Immature natural killer cell (primary cell): ENCODE measurements around the gene MYH15. TPM values are rescaled to one million over a fixed set of nuclear protein-coding genes. Genes with fewer than 3 reads are reported as not detected.
A peak's percentile ranks its signal among the peaks of the same experiment; 100 is the strongest.

ENCODE experiments used
- DNase-seq, 3 donors: peaks; one replicate each; pipeline ENCODE4 v3.0.0; 2022; ENCODE audit warnings: mixed read lengths in 1 of 3
- H3K27ac Mint-ChIP-seq, 6 donors: one replicate each; pipeline ENCODE4 v1.8.0; 2020; ENCODE audit warnings: mixed read lengths in 6 of 6, mild to moderate bottlenecking in 5 of 6, inconsistent platforms in 4 of 6, moderate library complexity in 3 of 6
- H3K27me3 Mint-ChIP-seq, 3 donors: one replicate each; pipeline ENCODE4 v1.8.0; 2020 to 2021; ENCODE audit warnings: low read depth in 3 of 3, mild to moderate bottlenecking in 3 of 3, mixed read lengths in 3 of 3, moderate library complexity in 3 of 3, inconsistent platforms in 1 of 3
- H3K36me3 Mint-ChIP-seq, 3 donors: one replicate each; pipeline ENCODE4 v1.8.0; 2020; ENCODE audit warnings: mixed read lengths in 3 of 3, inconsistent platforms in 2 of 3, mild to moderate bottlenecking in 2 of 3
- H3K4me1 Mint-ChIP-seq, 2 donors: one replicate each; pipeline ENCODE4 v1.8.0; 2020; ENCODE audit warnings: inconsistent platforms in 2 of 2, mild to moderate bottlenecking in 2 of 2, mixed read lengths in 2 of 2, moderate library complexity in 1 of 2
- H3K4me3 Mint-ChIP-seq, 5 donors: one replicate each; pipeline ENCODE4 v1.8.0; 2020; ENCODE audit warnings: mild to moderate bottlenecking in 5 of 5, mixed read lengths in 5 of 5, inconsistent platforms in 3 of 5, moderate library complexity in 3 of 5
- H3K9me3 Mint-ChIP-seq, 6 donors: one replicate each; pipeline ENCODE4 v1.8.0; 2020; ENCODE audit warnings: mild to moderate bottlenecking in 6 of 6, mixed read lengths in 6 of 6, inconsistent platforms in 4 of 6, moderate library complexity in 3 of 6
- polyA plus RNA-seq, 3 donors: library from polyadenylated mRNA; unstranded; fragments of 300-500 nt; fragmentation: Illumina TruSeq; gene quantifications; one replicate each; pipeline ENCODE4 v1.2.3, GENCODE V29; 2021

The MYH15 gene
- polyA plus RNA-seq, 3 donors from 2014 or later: not detected

DNA sequence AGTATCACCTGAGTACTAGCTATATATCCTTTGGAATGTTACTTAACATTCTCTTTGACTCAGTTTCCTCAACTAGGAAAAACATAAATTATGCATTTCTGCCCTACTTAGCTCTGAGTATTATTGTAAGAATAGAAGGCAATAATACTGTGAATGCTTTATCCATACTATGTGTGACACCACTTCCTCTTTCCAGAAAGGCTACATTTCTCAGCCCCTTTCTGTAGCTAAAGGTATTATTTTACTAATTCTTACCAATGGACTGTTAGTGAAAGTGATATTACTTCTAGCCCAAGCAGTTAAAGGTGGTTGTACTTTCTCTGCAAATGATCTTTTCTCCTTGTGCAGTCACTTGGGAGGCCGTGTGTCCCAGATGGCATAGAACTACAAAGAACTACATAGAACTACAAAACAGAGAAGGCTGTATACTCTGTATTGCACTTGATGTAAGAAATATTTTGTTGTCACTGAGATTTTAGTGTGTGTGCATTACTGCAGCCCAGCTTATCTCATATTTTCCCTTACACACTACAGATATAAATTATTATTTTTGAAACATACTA is 35.1 kb downstream of the MYH15 start:
- Mint-ChIP-seq H3K9me3 (no peaks in the 10 kb centered on the region), H3K36me3 (no peaks in the 10 kb centered on the region), H3K27ac (no peak overlapping the region), H3K27me3 (peaks cover 4 to 13% (median 6%) of the 10 kb centered on the region in 3 donors), H3K4me1 (peaks cover 0 to 1% of the 10 kb centered on the region in 2 donors), H3K4me3 (no peak overlapping the region)
- no peak for DNase-seq

DNA sequence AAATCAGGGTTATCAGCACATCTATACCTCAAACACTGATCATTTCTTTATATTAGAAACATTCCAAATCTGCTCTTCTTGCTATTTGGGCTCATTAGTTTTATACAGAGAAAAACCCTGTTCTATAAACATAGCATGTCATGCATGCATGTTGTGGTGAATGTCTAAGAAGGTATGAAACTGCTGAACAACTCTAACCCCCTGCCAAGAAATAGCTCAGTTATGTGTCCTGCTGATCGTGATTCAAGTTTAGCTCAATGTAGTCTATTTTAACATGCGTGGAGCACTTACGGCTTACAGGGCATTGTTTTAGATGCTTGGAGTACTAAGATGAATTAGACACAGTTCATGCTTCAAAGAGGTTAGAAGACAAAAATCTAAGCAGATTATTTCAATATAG is 35.8 kb downstream of the MYH15 start:
- DNase-seq: no peak
- Mint-ChIP-seq H3K27ac (no peak overlapping the region), H3K36me3 (no peaks in the 10 kb centered on the region), H3K27me3 (peaks cover 4 to 13% (median 8%) of the 10 kb centered on the region in 3 donors), H3K4me3 (no peak overlapping the region), H3K9me3 (no peaks in the 10 kb centered on the region), H3K4me1 (peaks cover 0 to 1% of the 10 kb centered on the region in 2 donors)

DNA sequence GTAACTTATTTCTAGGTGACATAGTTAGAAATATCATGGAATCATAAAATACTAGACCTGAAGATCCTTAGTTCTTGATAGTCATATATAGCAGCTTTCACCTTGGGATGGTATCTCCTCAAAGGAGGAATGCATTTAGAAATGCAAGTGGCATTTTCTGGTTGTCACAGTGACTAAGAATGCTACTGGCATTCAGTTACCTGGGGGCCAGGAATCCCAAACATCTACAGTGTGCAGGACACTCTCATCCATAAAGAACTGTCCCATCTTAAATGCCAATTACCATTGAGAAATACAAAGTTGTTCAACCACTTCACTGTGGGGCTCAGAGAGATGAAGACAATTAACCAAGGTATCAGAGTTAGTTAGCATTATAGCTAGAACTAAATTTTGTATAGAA is 36.7 kb downstream of the MYH15 start:
- no peak for DNase-seq
- H3K36me3 Mint-ChIP-seq: no peaks in the 10 kb centered on the region
- peaks cover 1 to 13% (median 8%) of the 10 kb centered on the region in 3 donors for H3K27me3 Mint-ChIP-seq
- no peaks in the 10 kb centered on the region for H3K9me3 Mint-ChIP-seq
- H3K4me3 Mint-ChIP-seq: no peak overlapping the region
- H3K27ac Mint-ChIP-seq: no peak overlapping the region
- H3K4me1 Mint-ChIP-seq: peaks cover 0 to 1% of the 10 kb centered on the region in 2 donors

DNA sequence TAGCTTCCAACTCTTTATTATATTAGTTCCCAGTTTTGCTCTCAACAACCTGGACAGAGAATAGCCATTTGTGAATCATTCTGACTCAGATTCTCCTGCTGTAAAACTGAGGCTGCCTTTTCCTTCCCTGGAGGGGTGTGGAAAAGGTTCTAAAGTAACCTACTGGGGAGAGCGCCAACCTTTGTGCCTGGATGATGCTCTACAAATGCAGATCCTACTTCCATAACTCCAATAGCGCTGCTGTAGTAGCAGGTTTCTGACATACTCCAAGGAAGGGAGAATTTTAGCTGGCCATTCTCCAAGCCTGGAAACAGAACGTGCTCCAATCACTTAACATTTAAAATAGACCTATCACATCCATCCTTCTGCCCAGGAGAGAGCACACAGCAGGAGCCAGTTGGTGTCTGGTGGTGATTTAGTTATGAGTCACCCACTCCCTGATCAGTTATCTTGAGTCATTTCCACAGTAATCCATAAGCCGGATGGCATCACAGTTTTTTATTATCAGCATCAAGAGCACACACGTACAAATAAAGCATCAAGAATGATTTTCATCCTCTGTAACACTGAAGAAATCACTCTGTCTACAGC is 38.3 kb downstream of the MYH15 start:
- no peak overlapping the region for H3K4me3 Mint-ChIP-seq
- no peaks in the 10 kb centered on the region for H3K4me1 Mint-ChIP-seq
- DNase-seq: no peak
- H3K36me3 Mint-ChIP-seq: no peaks in the 10 kb centered on the region
- no peaks in the 10 kb centered on the region for H3K9me3 Mint-ChIP-seq
- H3K27me3 Mint-ChIP-seq: peaks cover 0 to 10% (median 8%) of the 10 kb centered on the region in 3 donors
- H3K27ac Mint-ChIP-seq: no peak overlapping the region

DNA sequence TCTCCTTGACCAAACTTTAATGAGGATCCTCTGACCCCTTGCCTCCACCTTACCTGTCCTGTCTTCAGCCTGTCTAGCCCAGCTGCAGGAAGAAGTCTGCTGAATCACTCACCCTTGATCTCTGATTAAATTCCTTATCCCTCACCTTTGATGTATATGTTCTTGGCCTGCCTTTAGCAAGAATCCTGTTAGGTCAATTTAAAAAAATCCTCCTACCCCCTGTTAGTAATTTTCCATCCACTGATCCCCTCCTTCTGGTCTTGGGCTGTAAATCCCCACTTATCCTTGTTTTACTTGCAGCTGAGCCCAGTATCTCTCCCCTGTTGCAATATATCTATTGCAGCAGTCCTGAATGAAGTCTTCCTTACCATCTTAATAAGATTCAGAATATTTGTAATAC is 39.0 kb downstream of the MYH15 start:
- Mint-ChIP-seq H3K27me3 (peaks cover 0 to 10% (median 8%) of the 10 kb centered on the region in 3 donors), H3K4me1 (no peaks in the 10 kb centered on the region), H3K4me3 (no peak overlapping the region), H3K9me3 (no peaks in the 10 kb centered on the region), H3K27ac (no peak overlapping the region), H3K36me3 (no peaks in the 10 kb centered on the region)
- no peak for DNase-seq

DNA sequence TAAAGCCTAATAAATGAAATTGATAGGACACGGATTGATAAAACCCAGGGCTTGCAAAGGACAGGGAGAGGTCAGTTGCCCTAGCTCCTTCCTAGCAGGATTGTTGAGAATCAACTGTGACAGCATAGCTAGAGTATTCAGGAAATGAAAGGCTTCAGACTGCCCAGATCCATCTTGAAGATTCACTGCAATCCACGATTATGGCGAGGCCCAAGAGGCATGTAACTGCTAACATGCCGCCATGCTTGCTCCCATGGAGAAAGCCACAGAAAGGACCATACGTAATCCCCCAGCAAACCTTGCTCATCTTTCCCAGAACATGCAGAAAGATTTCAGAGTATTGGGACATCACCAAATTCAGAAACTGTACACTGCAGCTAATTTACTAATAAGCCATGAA is 41.3 kb downstream of the MYH15 start:
- Mint-ChIP-seq H3K36me3 (no peaks in the 10 kb centered on the region), H3K4me3 (no peak overlapping the region), H3K9me3 (no peaks in the 10 kb centered on the region), H3K27me3 (peaks cover 0 to 8% (median 7%) of the 10 kb centered on the region in 3 donors), H3K4me1 (no peaks in the 10 kb centered on the region), H3K27ac (no peak overlapping the region)
- DNase-seq: no peak

DNA sequence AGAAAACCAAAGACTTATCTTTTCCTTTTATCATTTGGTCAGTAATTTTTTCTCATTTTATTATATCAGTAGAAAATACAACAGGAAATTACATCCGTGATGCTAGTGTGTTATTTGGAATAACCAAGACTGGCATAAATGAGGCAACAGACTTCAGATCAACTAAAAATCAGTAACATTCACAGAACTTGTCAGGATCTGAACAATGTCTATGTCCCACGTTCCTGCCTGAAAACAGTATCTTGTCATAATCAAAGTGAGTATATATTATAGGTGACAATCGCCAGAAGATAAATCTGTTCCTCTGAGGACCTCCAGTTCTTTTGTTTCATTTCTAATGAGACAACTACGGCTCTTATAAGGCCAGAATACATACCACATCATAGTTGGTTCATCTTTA is 41.8 kb downstream of the MYH15 start:
- H3K27ac Mint-ChIP-seq: no peak overlapping the region
- H3K36me3 Mint-ChIP-seq: no peaks in the 10 kb centered on the region
- H3K27me3 Mint-ChIP-seq: peaks cover under 1 to 8% (median 7%) of the 10 kb centered on the region in 3 donors
- DNase-seq: no peak
- no peak overlapping the region for H3K4me3 Mint-ChIP-seq
- no peaks in the 10 kb centered on the region for H3K9me3 Mint-ChIP-seq
- no peaks in the 10 kb centered on the region for H3K4me1 Mint-ChIP-seq

DNA sequence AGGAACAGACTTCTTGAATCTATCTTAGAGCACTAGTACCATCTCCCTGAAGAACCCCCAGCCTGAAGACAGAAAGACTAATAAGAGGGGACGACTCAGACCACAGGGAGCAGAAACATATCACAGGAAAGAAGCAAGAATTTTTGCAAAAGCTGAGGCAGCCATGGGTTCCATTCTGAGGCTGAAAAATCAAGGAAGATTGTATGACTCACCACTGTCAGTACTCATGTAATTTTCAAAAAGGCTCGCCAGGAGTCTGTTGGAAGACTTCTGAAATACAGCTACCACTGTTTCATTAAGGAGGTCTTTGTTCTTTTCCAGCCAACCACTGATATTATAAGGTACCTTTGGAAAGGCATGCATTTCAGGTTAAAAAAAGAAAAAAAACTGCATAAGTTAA is 47.5 kb downstream of the MYH15 start:
- no peak for DNase-seq
- Mint-ChIP-seq H3K4me1 (no peaks in the 10 kb centered on the region), H3K27ac (no peak overlapping the region), H3K36me3 (no peaks in the 10 kb centered on the region), H3K9me3 (no peaks in the 10 kb centered on the region), H3K4me3 (no peak overlapping the region), H3K27me3 (peaks cover 0 to 1% (median 0%) of the 10 kb centered on the region in 3 donors)

DNA sequence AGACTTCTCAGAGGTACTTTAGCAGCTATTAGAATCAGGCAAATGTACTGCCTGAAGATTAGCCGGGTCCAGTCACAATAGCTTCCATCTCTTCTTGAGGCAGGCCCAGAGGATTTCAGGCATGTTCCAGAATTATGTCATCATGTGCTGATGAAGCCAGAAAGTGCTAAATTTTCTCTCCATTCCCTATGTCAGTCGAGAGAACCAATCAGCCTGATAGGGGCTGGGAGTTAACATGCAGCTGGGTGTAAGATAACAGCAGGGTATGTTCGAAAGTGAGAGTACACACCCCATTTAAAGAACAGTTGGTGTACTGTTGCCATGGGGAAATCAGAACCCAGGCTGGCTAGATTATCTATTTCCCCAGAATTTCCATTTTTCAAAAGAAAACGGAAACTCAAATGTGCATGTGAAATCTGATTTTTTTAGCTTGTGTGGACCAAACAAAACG is 48.7 kb downstream of the MYH15 start:
- DNase-seq: no peak
- Mint-ChIP-seq H3K27ac (no peak overlapping the region), H3K4me1 (no peaks in the 10 kb centered on the region), H3K27me3 (peaks cover 0 to 1% (median 0%) of the 10 kb centered on the region in 3 donors), H3K36me3 (no peaks in the 10 kb centered on the region), H3K4me3 (no peak overlapping the region), H3K9me3 (no peaks in the 10 kb centered on the region)

DNA sequence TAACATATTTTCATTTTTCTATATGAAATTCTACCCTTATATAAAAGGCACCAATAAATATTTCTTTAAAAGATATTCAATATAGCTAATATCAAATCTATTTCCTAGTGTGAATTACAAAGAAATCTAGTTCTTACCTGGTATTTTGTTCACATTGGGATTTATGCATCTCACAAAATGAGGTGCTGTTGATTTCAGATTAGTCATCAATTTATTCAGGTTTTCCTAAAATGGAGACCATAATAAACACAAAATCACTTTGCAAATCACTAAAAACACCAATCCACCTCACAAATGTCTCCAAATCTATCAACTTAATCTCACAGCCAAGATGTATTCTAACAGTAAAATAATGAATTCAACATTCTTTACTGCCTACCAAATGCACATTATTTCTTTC is 51.2 kb downstream of the MYH15 start:
- H3K4me3 Mint-ChIP-seq: no peak overlapping the region
- H3K4me1 Mint-ChIP-seq: no peaks in the 10 kb centered on the region

DNA sequence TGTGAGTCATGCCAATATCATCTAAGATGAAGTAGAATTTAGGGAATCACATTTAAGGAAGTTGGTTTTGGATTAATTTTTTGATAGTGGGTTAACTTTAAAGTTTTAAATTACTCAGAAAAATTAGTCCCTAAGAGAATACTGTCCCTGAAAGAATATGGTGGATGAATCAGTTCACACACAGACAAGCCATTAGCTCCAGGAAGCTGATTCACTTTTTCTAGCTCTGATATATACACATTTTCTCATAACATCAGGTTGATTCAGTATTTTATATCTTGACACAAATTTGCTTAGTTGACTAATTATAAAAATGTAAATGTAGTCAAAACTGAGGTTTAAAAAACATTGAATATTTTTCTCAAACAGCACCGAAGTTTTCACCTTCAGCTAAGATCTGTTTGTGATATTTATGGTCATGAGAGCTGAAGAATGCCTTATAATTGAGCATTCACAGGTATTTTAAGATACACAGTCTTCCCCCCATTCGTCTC is 55.1 kb downstream of the MYH15 start:
- Mint-ChIP-seq H3K36me3 (no peaks in the 10 kb centered on the region), H3K27me3 (peaks cover 0 to 5% (median 0%) of the 10 kb centered on the region in 3 donors), H3K9me3 (no peaks in the 10 kb centered on the region), H3K4me1 (no peaks in the 10 kb centered on the region), H3K4me3 (no peak overlapping the region), H3K27ac (no peak overlapping the region)
- no peak for DNase-seq

More for the DNA sequence above, 51.2 kb downstream of the MYH15 start:
- Mint-ChIP-seq H3K27ac (no peak overlapping the region), H3K9me3 (no peaks in the 10 kb centered on the region), H3K36me3 (no peaks in the 10 kb centered on the region), H3K27me3 (peaks cover 0 to 1% (median 0%) of the 10 kb centered on the region in 3 donors)
- DNase-seq: no peak

DNA sequence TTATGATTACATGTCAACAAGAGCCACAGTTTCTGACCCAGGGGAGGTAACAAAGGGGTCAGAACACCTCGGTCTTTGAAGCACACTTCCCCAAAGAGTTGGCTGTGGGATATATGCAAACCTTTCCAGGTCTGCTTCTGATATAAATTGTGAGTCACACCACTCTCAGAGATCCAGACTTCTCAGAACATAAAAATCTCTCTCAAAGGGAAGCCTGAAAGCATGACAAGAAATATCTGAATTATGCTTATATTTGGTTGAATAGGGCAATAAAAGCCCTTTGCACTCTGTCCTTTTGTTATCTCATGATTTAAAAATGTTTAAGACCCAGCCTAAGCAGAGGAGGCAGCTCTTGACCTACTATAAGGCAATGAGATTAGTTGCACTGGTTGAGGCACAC is 56.8 kb downstream of the MYH15 start:
- H3K4me1 Mint-ChIP-seq: no peaks in the 10 kb centered on the region
- H3K36me3 Mint-ChIP-seq: no peaks in the 10 kb centered on the region
- H3K9me3 Mint-ChIP-seq: peaks cover 1 to 7% (median 2%) of the 10 kb centered on the region in 6 donors
- no peak overlapping the region for H3K27ac Mint-ChIP-seq
- peaks cover 0 to 5% (median 3%) of the 10 kb centered on the region in 3 donors for H3K27me3 Mint-ChIP-seq
- no peak overlapping the region for H3K4me3 Mint-ChIP-seq
- no peak for DNase-seq

DNA sequence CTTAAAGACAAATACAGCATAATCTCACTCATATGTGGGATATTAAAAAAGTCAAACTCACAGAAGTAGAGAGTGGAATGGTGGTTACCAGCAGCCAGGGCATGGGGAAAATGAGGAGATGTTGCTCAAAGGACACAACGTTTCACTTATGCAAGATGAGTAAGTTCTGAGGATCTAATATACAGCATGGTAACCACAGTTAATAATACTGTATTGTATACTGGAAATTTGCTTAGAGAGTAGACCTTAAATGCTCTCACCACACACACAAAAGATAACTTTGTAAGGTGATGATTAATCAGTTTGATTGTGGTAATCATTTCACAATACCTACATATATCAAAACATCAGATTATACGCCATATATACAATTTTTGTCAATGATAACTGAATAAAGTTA is 60.0 kb downstream of the MYH15 start:
- no peak for DNase-seq
- no peaks in the 10 kb centered on the region for H3K4me1 Mint-ChIP-seq
- peaks cover 0 to 7% (median 5%) of the 10 kb centered on the region in 3 donors for H3K27me3 Mint-ChIP-seq
- peak overlapping the region in 1 of 6 donors; percentile 12 for H3K27ac Mint-ChIP-seq
- no peak overlapping the region for H3K4me3 Mint-ChIP-seq
- peaks cover 18 to 35% (median 24%) of the 10 kb centered on the region in 6 donors for H3K9me3 Mint-ChIP-seq
- H3K36me3 Mint-ChIP-seq: peaks cover 7 to 10% (median 9%) of the 10 kb centered on the region in 3 donors

DNA sequence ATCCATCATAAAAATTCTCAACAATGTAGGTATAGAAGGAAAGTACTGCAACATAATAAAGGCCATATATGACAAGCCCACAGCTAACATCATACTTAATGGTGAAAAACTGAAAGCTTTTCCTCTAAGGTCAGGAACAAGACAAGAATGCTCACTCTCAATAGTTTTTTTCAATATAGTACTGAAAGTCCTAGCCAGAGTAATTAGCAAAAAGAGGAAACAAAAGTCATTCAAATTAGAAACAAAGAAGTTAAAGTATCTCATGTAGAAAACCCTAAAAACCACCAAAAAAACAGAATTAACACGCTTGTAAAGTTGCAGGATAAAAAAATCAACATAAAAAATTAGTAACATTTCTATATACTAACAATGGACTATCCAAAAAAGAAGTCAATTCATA is 61.8 kb downstream of the MYH15 start:
- peaks cover 7 to 10% (median 9%) of the 10 kb centered on the region in 3 donors for H3K36me3 Mint-ChIP-seq
- peaks cover 18 to 41% (median 24%) of the 10 kb centered on the region in 6 donors for H3K9me3 Mint-ChIP-seq
- H3K27ac Mint-ChIP-seq: no peak overlapping the region
- DNase-seq: no peak
- H3K4me1 Mint-ChIP-seq: no peaks in the 10 kb centered on the region
- H3K4me3 Mint-ChIP-seq: no peak overlapping the region
- peaks cover 0 to 7% (median 5%) of the 10 kb centered on the region in 3 donors for H3K27me3 Mint-ChIP-seq
